MM.1S (cell line): ENCODE results near the gene GCNT3.

Experiments used
- CTCF ChIP-seq: fragments of 300-600 bp; sonication (generic); IDR thresholded peaks from 2 replicates; pipeline ENCODE4 v1.5.1; 2016; ENCODE audit warnings: antibody characterized with exemption, low read length, mixed read lengths
- EZH2 ChIP-seq: fragments of 300-600 bp; sonication (generic); optimal IDR thresholded peaks from 2 replicates; pipeline ENCODE3; 2017; ENCODE audit warnings: low read depth, mild to moderate bottlenecking, antibody characterized with exemption, low read length, mixed read lengths

GRCh38 chr15:59654046-59654445 lies 42.5 kb downstream of the GCNT3 start:
- TF ChIP-seq CTCF (no peak), EZH2 (no peak)
